GM19193 (cell line): Measurements from ENCODE around the gene POU2F2.

Experiments
- POLR2A ChIP-seq: IDR thresholded peaks from 4 replicates; pipeline ENCODE4 v1.6.1; 2011; ENCODE audit not compliant: insufficient read depth, insufficient read length; ENCODE audit errors: extremely low read depth

The POU2F2 gene

DNA sequence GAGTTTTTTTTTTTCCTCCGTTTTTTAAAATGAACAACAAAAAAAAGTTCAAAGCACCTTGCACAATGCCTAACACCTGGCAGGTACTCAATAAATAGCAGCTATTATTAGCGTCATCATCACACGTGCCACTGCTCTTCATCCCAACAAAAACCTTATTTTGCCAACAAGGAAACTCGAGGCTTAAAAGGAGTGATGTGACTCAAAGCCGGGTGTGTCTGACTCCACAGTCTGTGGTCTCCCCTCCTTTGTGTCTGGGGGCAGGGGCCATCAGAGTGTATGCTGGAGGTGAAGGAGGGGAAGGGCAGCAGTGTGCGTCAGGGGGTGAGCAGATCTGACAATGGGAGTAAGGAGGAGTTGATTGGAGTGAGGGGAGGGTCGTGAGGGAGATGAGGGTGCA is 34.1 kb upstream of the POU2F2 start:
- TF ChIP-seq POLR2A, result no peak

DNA sequence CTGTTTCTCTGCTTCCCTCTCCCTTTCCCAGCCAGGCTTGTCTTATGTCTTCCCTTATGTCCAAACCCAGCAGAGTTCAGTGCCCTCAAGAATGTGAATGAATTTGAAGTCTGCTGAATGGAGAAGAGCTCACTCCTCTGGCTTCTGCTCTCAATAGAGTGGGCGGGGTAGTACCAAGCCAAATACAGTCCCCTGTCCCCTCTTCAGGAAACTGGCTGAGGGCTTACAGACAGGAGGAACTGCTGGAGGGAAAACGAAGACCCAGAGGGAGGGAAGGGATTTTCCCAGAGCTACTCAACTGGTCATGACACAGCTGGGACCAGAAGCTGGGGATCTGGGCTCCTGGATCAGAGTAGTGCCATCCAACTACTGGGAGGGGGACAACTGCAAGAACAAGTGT is 32.9 kb upstream of the POU2F2 start:
- no peak for TF ChIP-seq POLR2A

DNA sequence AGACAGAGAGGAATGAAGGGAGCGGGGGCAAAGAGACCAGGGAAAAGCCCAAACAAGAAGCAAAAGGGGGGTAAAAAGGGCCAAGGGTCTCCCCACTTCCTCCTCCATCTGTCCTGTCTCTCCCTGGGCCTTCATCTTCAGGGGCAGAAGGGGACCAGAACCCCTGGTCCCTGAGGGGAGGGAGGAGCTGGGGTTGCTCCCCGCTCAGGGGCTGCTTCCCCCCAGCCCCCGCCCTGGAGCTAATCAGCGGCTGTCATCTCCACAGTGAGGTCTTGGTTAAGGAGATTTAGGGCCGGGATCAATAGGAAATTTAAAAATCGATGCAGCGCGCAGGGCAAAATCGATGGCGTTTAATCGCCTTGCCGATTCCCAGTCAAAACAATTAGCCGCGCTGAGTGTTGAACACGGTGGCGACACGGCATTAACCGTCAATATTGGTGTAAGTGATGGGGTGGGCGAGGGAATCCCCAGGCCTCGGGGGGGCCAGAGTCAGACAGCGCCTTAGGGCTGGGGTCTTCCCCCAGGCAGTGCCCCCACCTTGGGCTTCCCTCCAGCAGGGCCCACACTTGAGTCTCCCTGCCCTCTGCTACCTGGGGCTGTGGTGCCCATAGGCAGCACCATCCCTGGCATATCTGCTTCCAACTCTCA is 29.5 kb upstream of the POU2F2 start:
- no peak for TF ChIP-seq POLR2A

DNA sequence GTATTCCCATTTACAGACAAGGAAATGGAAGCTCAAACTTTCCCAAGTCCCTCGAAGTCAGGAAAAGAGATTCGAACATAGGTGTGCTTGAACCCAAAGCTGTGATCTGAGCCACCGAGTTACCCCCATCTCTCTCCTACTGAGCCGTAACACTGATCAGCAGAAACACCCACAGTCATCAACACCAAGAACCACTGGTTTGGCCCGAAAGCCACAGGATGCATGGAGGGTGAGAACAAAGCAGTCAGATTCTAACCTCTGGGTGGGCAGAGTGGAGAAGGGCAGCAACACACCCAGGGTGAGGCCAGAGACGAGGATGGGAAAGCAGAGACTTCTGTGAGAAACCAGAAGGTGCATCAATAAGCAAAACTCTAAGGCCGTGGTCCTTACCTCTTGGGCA is 27.7 kb upstream of the POU2F2 start:
- TF ChIP-seq POLR2A, result no peak

DNA sequence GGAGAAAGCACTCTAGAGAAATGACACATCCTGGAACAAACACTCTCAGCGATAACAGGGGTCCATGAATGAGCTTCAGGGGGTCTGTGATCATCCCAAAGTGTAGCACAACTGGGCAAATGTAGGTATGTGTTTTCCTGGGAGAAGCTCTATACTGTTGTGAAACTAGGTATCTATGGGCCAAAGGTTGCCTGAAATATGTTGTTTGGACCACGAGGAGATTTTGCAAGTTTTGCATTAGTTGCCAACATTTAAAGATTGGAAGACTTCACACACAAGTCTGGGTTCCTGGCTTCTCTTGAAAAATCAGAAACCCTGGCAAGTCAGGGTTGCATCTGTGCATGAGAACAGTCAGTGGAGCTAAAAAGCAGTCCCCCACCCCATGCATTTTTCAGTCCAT is 26.7 kb upstream of the POU2F2 start:
- TF ChIP-seq POLR2A, result no peak

DNA sequence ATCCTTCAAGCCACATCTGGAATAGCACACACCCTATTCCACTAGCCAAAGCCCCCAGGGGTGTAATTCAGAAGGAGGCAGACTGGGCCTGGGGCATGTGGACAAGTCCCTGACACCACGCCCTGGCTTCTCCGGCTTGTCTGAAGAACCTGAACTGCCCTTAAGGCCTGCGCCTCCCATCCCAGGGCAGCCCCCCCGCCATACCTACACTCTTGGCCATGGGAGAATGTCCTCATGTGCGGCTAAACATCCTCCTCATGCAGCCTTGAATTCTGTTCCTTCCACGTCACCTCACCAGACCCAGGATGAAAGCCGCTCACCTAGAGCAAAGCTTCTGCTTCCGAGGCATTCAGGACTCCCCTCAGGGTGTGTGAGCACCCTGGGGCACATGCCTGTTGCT is 24.3 kb upstream of the POU2F2 start:
- TF ChIP-seq POLR2A, result no peak

DNA sequence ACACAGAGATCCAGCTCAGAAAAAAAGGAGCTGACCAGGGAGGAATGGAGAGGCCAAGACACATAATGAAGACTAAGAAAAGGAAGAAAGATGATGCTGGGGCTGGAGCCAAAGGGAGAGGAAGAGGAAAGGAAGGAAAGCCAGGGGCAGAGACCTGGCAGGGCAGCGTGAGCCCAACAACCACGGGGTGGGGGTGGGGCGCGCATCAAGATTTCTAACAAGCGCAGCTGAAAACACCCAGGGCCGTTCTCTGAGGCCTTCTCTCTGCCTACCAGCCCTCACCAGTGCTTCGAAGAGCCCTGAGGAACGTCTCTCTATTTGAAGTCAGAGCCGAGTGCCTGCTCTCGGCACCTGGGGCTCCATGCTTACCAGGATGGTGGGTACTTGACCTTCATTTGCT is 23.6 kb upstream of the POU2F2 start:
- no peak for TF ChIP-seq POLR2A

DNA sequence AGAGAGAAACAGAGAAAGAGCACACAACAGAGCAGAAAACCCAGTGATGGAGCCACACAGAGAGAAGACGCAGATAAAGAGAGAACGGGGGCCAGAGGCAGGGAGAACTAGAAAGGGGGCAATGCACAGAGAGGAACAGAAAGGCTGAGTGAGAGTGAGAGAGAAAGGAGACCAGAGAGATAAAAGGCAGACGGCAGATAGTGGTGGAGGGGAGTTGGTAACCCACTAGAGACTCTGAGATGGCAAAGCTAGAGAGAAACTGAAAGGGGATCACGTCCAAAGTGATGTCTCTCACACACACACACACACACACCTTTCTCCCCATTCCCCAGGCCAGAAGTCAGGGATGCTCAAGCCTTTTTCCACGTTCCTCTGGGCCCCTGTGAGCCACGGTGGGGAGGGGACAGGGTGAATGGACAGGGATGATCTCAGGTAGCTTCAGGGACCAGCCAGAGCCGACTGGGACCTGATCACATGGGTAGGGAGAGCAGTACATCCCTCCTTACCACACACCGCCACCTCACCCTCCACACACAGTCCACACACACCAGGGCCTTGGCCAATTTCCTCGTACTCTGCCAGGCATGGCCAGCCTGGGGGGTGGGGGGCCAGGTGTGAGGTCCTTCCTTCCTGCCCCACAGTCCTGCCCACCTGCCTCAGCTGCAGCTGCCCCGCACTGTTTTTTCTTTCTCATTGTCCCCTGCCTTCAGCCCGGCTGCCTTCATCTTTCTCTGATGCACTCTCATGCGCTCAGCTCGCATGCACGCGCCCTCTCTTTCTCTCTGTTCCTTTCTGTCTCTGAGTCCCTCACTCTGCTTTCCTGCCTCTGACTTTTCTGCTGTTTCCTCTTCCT is 22.5 kb upstream of the POU2F2 start:
- TF ChIP-seq POLR2A, result no peak

DNA sequence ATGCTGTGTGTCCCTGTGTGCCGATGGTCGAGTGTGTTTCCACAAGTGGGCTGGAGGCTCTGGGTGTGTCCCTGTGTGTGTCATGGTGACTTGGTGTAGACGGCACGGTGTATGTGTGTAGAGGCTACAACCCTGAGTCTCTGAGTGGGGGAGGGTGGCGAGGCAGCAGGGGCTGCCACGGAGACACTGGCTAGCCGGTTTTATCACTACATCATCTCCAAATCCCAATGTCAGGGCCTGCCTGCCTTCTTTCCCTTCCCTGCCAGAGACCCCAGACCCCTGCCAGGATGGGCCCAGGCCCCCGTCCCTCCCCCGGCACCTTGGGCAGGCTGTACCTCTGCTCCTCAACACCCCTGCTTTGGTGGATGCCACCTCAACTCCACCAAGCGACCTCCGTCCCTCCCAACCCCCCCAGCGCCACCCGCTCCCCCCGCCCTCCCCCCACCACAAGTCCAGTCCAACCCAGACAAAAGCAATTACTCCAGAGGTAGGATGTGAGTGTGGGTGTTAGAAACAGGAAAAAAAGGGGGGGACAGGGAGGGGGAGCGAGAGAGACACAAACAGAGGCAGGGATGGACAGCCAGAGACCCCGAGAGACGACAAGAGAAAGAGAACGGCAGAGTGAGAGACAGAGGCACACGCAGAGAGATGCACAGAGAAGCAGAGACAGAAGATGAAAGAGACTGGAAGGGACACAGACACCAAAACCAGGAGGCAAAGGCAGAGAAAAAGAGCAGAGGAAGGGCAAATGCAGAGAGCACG is 21.6 kb upstream of the POU2F2 start:
- TF ChIP-seq POLR2A, result no peak

DNA sequence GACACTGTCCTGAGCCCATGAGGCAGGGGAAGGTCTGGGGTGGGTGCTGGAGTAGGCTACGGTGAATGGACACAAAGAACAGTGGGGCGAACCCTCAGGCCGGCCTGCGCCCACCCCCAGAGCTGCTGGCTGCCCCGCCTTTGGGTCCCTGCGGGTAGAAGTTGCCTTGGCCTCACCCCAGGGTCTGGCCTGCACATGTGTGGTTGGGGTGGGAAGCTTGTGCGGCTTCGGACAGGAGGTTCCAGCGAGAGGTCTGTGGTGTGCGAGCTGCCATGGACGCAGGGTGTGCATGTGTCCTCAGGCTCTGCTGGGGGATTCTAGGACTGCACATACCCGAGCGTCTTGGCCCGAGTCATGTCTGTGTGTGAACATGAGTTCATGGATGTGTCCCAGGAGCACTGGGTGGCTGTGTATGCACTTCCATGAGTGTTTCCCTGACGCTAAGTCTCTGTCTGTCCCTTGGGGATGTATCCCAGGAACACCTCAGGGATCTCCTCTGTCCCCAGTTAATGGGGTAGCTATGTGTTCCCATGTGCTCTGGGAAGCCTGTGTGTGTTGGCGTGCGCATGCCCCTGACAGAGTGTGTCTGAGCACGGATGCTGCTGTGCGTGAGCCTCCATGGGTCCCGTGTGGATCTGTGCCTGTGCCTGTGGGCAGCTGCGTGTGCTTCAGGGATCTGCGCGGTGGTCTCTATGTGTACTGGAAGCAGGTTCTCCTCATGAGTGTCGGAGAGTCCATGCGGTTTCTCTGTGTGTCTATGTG is 20.8 kb upstream of the POU2F2 start:
- TF ChIP-seq POLR2A, result no peak

DNA sequence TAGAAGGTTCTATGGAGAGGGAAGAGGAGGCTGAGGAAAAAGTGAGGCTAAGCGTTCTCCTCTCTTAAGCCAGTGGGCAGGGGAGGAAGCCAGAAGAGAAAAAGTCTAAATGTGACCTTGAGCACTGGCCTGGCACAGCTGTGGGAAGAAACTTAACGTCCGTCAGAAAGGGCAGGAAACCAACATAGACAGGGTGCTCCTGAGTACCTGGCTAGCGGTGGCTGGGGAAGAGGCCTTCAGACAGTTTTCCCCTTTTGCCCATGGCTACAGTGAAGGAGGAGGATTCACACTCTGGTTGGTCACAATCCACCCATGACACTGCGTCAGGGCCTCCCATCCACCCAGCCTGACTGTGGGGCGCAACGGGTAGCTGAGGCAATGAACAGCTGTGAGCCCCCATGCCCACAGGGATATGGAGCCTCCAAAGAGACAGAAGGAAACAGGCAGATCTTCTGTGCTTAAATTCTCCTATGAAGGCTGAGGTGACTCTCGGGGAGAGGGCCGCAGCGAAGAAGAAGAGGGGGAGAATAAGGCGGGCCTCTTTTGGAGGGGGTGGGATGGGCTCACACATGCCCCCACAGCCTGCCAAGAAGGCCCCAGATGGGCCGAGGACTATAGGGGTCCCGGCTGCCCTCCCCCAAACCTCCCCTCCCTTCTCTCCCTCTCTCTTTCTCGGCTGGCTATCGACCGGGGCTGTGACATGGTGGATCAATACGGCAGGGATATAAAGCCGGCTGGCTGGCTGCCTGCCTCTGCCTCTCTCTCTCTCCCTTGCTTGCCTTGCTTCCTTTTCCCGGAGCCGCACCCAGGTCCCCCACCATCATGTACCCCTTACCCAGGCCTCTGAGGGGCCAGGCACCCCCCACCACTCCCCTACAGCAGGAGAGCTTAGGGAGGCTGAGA is 19.8 kb upstream of the POU2F2 start:
- TF ChIP-seq POLR2A, result no peak

DNA sequence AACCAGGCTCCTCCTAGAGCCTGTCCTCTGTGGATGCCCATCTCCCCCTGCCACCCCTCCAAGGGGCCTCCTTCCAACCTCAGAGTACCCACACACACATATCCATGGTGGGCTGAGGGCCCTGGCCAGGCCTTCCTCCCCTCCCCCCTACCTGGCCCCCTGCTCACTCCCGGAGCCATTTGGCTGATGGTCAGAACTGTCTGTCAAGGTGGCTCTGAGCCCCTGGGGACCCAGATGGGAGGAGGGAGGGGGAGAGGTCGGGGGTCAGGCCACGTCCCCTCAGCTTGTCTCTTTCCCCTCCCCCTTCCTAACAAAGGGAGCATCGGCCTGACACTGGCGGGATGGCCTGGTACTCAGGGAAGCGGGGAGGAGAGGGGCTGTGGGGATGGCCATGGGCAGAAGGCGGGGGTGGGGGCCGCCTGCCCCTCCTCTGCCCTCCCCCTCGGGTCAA is 18.7 kb upstream of the POU2F2 start:
- no peak for TF ChIP-seq POLR2A

DNA sequence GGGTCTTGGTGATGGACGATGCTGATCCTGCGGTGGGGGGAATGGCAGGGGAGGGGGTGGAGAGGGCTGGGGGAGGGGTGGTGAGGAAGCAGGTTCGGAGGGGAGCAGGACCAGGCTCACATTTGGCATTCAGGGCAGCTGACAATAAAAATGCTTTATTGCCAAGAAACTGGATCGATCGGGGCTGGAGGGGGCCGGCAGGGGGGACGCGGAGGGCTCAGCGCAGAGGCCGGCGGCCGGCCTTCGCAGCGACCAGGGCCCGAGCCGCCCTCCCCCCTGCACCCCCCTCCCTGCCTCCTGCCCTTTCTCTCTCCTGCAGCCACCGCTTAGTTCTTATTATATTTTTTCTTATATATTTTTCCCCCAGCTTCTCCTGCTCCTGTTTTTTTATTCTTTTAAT is 18.1 kb upstream of the POU2F2 start:
- no peak for TF ChIP-seq POLR2A
